Omental fat pad (tissue), 4 donors: ENCODE results near the gene ARID5B. TPM values are rescaled to one million over a fixed set of nuclear protein-coding genes. Genes with fewer than 3 reads are reported as not detected.
"Not testable (repeated sequence)": the region's sequence is repeated elsewhere in the genome, so short reads cannot be mapped to it uniquely, and the experiment has no call there.

Experiments used
- ATAC-seq: fragments of 150-250 bp; one replicate; pipeline ENCODE4 v1.9.1; 2016; ENCODE audit warnings: mild to moderate bottlenecking, moderate library complexity; ENCODE audit not compliant: low FRiP score
- DNase-seq: peaks from one replicate; pipeline ENCODE4 v3.0.0-alpha.2; 2019; ENCODE audit warnings: low spot score
- total RNA-seq, 4 donors: library from RNA; depleted of rRNA; stranded (reverse); fragments of >200 nt; gene quantifications; one replicate each; pipeline ENCODE4 v1.1.0, GENCODE V29; 2016
- TF ChIP-seq, protein P1 (sequence below), 3 donors: fragments of 450-650 bp; IDR thresholded peaks; one replicate each; pipeline ENCODE4 v1.5.1; 2016 to 2017; ENCODE audit warnings: antibody characterized with exemption in 3 of 3, mild to moderate bottlenecking in 3 of 3, moderate library complexity in 2 of 3

ARID5B gene
- total RNA-seq, 4 donors from 2014 or later = 57.5 to 163 (median 123) TPM

GRCh38 chr10:61863981-61864380, 37.5 kb upstream of the ARID5B start:
- ATAC-seq = no peak
- TF ChIP-seq, protein P1, sequence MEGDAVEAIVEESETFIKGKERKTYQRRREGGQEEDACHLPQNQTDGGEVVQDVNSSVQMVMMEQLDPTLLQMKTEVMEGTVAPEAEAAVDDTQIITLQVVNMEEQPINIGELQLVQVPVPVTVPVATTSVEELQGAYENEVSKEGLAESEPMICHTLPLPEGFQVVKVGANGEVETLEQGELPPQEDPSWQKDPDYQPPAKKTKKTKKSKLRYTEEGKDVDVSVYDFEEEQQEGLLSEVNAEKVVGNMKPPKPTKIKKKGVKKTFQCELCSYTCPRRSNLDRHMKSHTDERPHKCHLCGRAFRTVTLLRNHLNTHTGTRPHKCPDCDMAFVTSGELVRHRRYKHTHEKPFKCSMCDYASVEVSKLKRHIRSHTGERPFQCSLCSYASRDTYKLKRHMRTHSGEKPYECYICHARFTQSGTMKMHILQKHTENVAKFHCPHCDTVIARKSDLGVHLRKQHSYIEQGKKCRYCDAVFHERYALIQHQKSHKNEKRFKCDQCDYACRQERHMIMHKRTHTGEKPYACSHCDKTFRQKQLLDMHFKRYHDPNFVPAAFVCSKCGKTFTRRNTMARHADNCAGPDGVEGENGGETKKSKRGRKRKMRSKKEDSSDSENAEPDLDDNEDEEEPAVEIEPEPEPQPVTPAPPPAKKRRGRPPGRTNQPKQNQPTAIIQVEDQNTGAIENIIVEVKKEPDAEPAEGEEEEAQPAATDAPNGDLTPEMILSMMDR (IDR thresholded peaks at IDR 0.05) = no peak

GRCh38 chr10:61866700-61867368, 34.7 kb upstream of the ARID5B start:
- no peak for ATAC-seq
- TF ChIP-seq, protein P1 (IDR thresholded peaks at IDR 0.05) = no peak

More at GRCh38 chr10:61863981-61864380, 37.5 kb upstream of the ARID5B start:
- DNase-seq = no peak

DNA sequence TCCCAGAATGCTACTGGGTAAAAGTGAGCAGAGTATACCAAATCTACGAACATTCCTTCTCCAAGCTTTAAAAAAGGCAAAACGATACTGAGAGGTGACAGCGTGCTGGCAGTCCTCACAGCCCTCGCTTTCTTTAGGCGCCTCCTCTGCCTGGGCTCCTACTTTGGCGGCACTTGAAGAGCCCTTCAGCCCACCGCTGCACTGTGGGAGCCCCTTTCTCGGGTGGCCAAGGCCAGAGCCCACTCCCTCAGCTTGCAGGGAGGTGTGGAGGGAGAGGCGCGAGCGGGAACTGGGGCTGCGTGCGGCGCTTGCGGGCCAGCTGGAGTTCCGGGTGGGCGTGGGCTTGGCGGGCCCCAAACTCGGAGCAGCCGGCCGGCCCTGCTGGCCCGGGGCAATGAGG, 34.1 kb upstream of the ARID5B start:
- not testable (repeated sequence) for DNase-seq, ATAC-seq

More at GRCh38 chr10:61866700-61867368, 34.7 kb upstream of the ARID5B start:
- DNase-seq = no peak

DNA sequence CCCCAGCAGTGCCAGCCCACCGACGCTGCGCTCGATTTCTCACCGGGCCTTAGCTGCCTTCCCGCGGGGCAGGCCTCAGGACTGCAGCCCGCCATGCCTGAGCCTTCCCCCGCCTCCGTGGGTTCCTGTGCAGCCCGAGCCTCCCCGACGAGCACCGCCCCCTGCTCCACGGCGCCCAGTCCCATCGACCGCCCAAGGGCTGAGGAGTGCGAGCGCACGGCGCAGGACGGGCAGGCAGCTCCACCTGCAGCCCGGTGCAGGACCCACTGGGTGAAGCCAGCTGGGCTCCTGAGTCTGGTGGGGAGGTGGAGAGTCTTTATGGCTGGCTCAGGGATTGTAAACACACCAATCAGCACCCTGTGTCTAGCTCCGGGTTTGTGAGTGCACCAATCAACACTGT, 33.7 kb upstream of the ARID5B start:
- ATAC-seq, DNase-seq: not testable (repeated sequence)

GRCh38 chr10:61869041-61869675, 32.3 kb upstream of the ARID5B start:
- ATAC-seq = no peak
- no peak for DNase-seq
- TF ChIP-seq, protein P1 (IDR thresholded peaks at IDR 0.05) = no peak

DNA sequence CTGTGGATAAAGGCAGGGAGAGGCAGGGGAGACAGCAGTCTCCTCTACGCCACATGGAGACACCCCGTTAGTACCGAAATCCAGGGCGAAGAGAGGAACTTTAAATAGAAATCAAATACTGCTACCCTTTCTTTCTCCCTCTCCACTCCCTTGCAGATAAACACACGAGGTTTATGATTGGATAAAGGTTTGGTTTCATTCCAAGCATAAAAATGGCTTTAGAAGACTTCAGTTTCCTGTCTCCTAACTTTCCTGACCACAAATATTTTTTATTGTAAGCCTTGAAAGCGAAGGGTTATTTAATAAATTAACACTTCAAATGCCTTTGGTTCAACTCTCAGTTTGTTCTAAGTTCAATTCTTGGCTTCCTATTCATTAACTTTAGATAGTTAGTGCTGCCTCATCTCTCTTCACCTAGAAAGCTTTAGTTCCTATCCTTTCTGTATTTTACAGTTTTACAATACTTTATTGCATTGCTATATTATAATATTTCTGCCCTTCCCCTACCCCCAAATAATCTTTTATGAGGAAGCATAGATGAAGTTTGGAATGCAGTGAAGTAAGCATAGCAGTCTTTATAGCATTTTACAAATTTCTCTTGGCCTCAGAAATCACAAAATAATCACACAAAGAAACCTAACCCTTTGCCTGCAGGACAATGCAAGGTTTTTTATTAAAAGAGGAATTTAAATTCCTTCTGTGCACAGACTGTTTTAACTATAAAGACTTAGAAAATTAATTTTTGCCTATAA, 31.5 kb upstream of the ARID5B start:
- DNase-seq = no peak
- TF ChIP-seq, protein P1 (IDR thresholded peaks at IDR 0.05) = no peak
- ATAC-seq = no peak

DNA sequence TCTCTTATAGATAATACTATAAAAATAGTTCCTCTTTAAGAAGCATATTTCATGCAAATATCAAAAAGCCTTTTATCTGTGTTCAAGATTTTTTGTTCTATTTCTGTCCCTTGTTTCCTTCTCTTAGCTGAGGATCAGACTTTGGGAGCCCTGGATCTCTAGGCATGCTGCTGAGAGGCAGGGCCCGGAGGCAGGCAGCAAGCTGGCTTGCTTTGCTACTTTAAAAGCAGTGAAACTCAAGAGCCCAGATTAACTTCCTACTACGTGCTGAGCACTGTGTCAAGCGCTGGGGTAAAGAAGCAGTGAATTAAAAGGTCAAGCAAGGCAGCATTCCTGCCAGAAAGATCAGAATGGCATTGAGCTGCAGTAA, 31.0 kb upstream of the ARID5B start:
- TF ChIP-seq, protein P1 (IDR thresholded peaks at IDR 0.05) = no peak
- ATAC-seq (no peak), DNase-seq (no peak)

DNA sequence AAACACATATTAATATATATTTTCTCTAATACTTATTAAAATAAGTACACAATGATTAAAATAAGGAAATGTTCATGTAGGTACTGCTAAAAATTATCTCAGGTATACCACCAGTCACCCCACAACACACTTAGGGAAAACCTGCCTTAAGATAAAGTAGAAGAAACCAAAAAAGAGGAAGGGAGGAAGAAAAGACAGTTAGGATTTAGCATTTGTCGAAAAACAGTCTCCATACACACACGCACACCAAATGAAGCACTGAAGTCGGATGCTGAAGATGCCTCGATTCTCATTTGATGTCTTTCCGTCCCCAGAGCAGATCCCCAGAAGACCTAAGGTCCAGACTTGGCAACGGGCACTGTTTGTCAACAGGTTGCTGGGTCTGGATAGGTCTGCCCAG, 30.0 kb upstream of the ARID5B start:
- no peak for DNase-seq
- TF ChIP-seq, protein P1 (IDR thresholded peaks at IDR 0.05) = no peak
- no peak for ATAC-seq
